Measurements from ENCODE around the gene ARAP2.

The ARAP2 gene

GRCh38 chr4:36237366-36238313 lies 6.7 kb downstream of the ARAP2 start:
- no peak for DNase-seq (ENCODE audit: low spot score)

DNA sequence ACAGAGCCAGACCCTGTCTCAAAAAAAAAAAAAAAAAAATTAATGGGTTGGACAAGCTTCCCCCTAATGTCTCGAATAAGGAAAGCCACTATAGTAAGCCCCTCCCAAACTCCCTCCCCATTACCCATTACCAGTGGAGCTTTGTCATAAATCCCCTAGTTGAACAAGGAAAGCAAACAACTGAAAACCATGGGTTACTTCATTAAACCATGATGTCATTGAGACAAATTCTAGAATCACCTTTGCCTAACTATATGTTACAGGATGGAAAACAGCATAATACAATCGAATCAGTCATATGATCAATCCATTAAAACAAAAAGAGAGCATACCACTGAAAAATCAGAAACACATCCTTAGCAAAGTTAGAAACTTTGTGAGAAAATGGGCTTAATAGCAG lies 8.2 kb downstream of the ARAP2 start:
- no peak for DNase-seq (ENCODE audit: low spot score)
- TF ChIP-seq CTCF (IDR thresholded peaks at IDR 0.05; ENCODE audit: extremely low read depth, missing control alignments): no peak

More at GRCh38 chr4:36237366-36238313, 6.7 kb downstream of the ARAP2 start:
- TF ChIP-seq CTCF (IDR thresholded peaks at IDR 0.05; ENCODE audit: extremely low read depth, missing control alignments): no peak

GRCh38 chr4:36235306-36235705 lies 9.0 kb downstream of the ARAP2 start:
- TF ChIP-seq CTCF (IDR thresholded peaks at IDR 0.05; ENCODE audit: extremely low read depth, missing control alignments): no peak
- DNase-seq (ENCODE audit: low spot score): no peak

DNA sequence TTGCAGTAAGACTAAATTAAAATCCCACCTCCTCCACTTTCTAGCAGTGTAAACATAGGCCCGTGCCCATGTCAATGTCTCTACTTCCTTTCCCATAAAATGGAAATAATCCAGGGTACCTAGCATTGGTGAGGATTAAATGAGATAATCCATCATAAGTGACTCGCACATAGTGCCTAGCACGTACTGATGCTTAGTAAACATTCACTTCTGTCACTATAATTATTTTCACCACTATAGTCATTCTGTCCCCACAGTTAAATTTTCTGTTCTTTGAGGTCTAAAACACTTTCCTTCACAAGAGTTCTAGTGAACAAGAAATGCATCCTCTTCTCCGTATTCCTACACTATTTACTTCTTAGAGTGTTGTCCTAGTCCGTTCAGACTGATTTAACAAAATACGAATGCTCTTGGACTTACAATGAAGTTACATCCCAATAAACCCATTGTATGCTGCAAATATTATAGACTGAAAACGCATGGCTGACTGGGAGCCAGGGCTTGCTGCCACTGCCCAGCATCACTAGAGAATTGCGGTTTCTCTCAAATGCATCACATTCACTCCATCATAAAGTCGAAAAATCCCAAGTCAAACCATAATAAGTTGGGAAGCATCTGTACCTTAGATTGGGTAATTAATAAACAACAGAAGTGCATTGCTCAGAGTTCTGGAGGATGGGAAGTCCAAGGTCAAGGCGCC lies 10.6 kb downstream of the ARAP2 start:
- no peak for TF ChIP-seq CTCF (IDR thresholded peaks at IDR 0.05; ENCODE audit: extremely low read depth, missing control alignments)
- no peak for DNase-seq (ENCODE audit: low spot score)

- no peak for TF ChIP-seq CTCF (IDR thresholded peaks at IDR 0.05; ENCODE audit: extremely low read depth, missing control alignments)
- DNase-seq (ENCODE audit: low spot score): no peak
Measured at GRCh38 chr4:36230534-36230933, 13.8 kb downstream of the ARAP2 start.

- DNase-seq (ENCODE audit: low spot score): no peak
- no peak for TF ChIP-seq CTCF (IDR thresholded peaks at IDR 0.05; ENCODE audit: extremely low read depth, missing control alignments)
Measured at GRCh38 chr4:36227913-36228312, 16.4 kb downstream of the ARAP2 start.
